Fibroblast of skin of left quadriceps (primary cell): ENCODE measurements around the gene OR1E2.
"Not testable (repeated sequence)": the region's sequence is repeated elsewhere in the genome, so short reads cannot be mapped to it uniquely, and the experiment has no call there.

ENCODE experiments used
- DNase-seq, 2 experiments: peaks; one replicate each; pipeline ENCODE4 v3.0.0-alpha.2; 2013; ENCODE audit warnings: low read depth in 2 of 2

The OR1E2 gene

GRCh38 chr17:3398310-3398709, 35.3 kb downstream of the OR1E2 start, which contains the start of gene OR1E1:
Gene OR1E1 (minus strand): TSS chr17:3398410. CDS start chr17:3398410, 0 bp downstream.
- DNase-seq: no peak

GRCh38 chr17:3397801-3398200, 35.8 kb downstream of the OR1E2 start:
- not testable (repeated sequence) for DNase-seq

DNA sequence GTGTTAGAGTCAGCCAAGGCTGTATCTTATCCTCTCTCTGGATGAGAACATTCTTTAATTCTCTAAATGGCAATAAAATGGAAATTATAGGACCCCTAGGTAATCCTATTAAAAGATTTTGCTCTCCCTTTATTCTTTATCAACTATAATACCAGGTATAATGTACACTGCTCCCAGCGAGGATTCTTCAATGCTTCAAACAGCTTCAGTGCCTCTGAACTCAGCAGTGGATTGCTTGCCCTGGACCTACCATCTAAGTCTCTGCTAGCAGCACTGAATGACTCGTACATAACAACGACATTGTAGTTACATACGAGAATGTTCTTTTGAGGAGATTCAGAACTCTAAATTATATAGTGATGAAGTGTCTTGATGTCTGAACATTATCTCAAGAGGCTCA, 43.9 kb downstream of the OR1E2 start:
- DNase-seq: no peak

- DNase-seq: no peak
These were observed 47.5 kb downstream of the OR1E2 start, which contains the start of gene OR3A2 for GRCh38 chr17:3385869-3386816. Gene OR3A2 (minus strand): TSS chr17:3386308.
